GM12873 (cell line): ENCODE measurements around the gene UBE2I.

ENCODE experiments used
- CTCF ChIP-seq: IDR thresholded peaks from 2 replicates; pipeline ENCODE4 v1.5.1; 2012; ENCODE audit warnings: low read depth, mild to moderate bottlenecking, moderate library complexity, low read length, control low read depth; ENCODE audit not compliant: insufficient read depth; ENCODE audit errors: missing control alignments

The UBE2I gene

GRCh38 chr16:1375298-1375640, 65.8 kb downstream of the UBE2I start:
- no peak for TF ChIP-seq CTCF

- no peak for TF ChIP-seq CTCF
These were observed 66.4 kb downstream of the UBE2I start for GRCh38 chr16:1375741-1376410.
